KOPT-K1 (cell line): Measurements from ENCODE around the gene TLX3.

Experiments used
- H3K27ac ChIP-seq: fragments of 200-600 bp; sonication (generic); 2 replicates; pipeline ENCODE4 v1.5.1; 2016; ENCODE audit warnings: antibody characterized with exemption, mild to moderate bottlenecking, low read depth, low read length; ENCODE audit not compliant: poor library complexity, severe bottlenecking
- H3K36me3 ChIP-seq: fragments of 200-600 bp; sonication (generic); 2 replicates; pipeline ENCODE4 v1.5.1; 2017; ENCODE audit warnings: antibody characterized with exemption, mild to moderate bottlenecking, low read length, moderate library complexity; ENCODE audit not compliant: insufficient read depth
- H3K9me3 ChIP-seq: fragments of 200-600 bp; sonication (generic); 2 replicates; pipeline ENCODE4 v1.5.1; 2017; ENCODE audit warnings: antibody characterized with exemption, low read length, mild to moderate bottlenecking; ENCODE audit not compliant: insufficient read depth, poor library complexity, severe bottlenecking

TLX3 gene

DNA sequence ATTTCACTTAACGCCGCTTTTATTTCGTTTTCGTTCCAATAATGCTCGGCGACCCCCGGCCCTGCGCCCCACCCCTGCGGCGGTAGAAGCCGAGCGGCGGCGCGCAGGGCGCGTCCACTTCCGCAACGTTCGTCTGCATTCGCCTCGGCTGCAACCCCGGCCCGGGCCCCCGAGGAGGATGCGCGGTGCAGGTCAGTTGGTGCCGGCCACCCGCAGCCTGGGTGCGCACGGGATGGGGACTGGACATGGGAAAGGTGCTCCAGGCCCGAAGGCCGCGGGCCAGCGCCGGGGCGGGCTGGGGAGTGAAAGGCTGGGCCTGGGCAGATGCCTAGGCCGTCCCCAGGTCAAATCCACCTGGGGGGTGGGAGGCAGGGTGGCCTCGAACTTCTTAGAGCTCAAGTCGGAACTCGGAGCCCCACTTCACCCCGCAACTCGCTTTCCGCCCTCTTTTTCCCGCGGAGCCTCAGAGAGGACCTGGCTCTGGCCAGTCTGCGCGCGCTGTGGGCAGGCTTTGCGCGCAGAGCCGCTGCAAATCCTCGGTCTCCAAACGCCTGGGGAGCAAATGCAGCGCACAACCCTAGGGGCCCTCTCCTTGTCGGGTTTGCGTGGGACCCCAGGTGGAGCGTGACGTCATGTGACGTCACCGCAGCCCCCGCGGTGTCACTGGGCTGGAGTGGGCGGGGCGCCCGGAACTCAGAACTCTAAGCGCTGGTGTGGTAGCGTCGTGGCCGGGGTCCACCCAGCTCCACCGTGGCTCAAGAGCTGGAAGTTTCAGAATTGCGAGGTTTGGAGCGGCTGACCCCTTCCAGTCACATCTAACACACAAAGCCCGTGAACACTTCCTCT lies 3.3 kb downstream of the TLX3 start:
- H3K36me3 ChIP-seq, result no peaks in the 10 kb centered on the region
- no peak overlapping the region for H3K27ac ChIP-seq
- H3K9me3 ChIP-seq, result peaks cover 41% of the 10 kb centered on the region

DNA sequence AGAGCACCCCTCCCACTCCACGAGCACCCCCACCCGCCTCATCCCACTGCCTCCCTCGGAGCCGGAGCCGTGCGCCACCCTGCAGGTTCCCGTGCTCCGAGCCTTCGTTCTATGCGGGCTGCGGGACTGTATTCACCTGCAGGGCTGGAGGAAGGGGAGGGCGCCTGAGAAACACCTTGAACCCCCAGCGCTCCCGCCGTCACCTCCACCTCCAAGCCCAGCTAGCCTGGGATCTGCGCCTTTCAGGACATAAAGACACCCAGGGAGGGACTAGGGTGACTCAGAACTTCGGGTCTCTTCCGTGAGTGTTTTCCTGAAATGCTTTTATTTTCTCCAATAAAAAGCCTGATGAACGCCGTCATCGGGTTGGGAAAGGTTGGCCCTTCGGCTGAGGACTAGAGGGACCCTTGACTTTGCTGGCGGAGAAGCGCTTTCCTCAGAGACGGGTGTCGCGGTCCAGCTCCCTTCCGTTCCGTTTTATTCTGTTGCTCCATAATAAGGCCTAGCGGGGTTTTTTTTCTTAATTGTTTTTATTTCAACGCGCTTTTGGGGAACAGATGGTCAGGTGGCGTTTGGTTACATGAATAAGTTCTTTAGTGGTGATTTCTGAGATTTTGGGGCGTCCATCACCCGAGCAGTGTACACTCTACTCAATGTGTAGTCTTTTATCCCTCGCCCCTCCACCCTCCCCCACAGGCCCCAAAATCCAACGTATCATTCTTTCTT lies 4.6 kb downstream of the TLX3 start:
- peaks cover 32% of the 10 kb centered on the region for H3K9me3 ChIP-seq
- no peak overlapping the region for H3K27ac ChIP-seq
- no peaks in the 10 kb centered on the region for H3K36me3 ChIP-seq

DNA sequence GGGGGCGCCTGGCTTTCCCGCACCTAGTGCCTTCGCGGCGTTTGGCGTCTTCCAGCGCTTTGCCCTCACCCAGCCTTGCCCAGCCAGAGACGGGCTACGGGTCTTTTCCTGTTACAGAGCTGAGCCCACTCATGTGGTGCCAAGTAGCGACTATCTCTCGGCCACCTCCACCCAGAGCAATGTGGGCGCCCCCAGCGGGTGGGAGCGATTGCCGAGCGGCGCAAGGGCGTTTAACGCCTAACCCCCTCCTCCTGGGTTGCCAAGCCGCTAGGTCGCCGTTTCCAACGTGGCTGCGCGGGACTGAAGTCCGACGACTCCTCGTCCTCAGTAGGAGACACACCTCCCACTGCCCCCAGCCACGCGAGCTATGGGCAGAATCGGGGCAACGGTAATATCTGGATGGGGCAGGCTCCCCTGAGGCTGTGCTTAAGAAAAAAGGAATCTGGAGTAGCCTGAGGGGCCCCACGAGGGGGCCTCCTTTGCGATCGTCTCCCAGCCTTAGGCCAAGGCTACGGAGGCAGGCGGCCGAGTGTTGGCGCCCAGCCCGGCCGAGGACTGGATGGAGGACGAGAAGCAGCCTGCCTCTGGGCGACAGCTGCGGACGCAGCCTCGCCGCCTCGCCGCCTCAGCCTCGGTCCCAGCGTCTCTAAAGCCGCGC lies 5.8 kb downstream of the TLX3 start:
- H3K27ac ChIP-seq, result no peak overlapping the region
- H3K36me3 ChIP-seq, result no peaks in the 10 kb centered on the region
- H3K9me3 ChIP-seq, result peaks cover 19% of the 10 kb centered on the region

DNA sequence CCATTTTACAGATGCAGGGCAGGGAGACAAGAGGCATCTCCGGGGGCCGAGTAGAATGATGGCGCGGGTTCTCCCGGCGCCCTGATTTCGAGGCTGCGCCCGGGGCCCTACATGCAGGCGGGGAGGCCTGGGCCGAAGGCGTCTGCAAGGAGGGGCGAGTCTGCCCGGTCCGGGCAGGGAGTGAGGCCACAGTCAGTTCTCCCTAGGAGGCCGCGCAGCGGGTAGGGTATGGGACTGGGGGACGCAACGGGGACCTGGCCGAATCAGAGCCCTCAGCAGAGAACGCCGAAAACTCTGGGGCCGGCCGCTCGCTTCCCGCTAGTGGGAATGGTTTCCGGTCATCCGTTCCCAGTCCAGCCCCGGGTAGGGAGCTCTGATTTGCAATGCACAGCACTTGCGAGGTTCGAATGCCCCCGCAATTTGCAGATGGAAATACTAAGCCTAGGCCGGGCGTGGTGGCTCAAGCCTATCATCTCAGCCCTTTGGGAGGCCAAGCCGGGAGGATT lies 6.4 kb downstream of the TLX3 start:
- Histone ChIP-seq H3K27ac (no peak overlapping the region), H3K36me3 (no peaks in the 10 kb centered on the region), H3K9me3 (peaks cover 19% of the 10 kb centered on the region)

DNA sequence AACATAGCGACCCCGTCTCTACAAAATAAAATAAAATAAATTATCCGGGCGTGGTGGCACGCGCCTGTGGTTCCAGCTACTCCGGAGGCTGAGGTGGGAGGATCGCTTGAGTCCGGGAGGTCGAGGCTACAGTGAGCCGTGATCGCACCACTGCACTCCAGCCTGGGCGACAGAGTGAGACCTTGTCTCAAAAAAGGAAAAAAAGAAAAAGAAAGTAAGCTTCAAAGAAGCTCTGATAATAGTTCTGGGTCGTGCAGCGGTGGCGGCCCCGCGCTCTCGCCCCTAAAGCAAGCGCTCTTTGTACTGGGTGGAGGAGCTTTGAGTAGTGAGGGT lies 6.8 kb downstream of the TLX3 start:
- Histone ChIP-seq H3K9me3 (peaks cover 19% of the 10 kb centered on the region), H3K27ac (no peak overlapping the region), H3K36me3 (no peaks in the 10 kb centered on the region)

DNA sequence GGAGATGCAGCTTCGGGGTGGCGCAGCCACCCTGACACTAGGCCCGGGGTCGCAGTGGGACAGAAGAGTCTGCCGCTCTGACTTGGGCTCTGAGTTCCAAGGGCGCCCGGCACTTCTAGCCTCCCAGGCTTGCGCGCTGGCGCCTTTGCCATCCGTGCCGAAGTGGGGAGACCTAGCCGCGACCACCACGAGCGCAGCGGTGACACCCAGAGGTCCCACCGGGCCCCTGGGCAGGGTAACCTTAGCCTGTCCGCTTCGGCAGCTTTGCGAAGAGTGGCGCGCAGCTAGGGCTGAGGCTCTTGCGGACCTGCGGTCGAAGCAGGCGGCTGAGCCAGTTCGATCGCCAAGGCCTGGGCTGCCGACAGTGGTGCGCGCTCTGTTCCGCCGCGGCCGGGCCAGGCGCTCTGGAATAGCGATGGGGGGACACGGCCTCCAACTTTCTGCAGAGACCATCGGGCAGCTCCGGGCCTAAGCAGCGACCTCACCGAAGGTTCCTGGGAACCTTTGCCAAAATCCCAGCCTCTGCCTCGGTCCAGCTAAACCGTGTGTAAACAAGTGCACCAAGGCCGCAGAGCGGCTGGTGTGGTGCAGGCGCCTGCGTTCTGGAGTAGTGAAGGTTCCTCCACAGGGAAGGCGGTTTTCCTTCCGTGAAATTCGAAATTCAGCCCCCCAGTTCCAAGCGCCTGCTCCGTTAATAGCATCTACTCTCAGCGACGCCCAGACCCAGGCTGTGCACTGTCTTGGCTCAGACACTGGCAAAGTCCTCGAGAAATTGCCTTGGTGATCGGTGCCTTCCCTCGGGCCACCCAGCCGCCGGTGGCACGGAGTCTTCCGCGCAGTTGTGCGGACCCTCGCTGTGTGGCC lies 7.4 kb downstream of the TLX3 start:
- Histone ChIP-seq H3K9me3 (peaks cover 19% of the 10 kb centered on the region), H3K27ac (no peak overlapping the region), H3K36me3 (no peaks in the 10 kb centered on the region)

DNA sequence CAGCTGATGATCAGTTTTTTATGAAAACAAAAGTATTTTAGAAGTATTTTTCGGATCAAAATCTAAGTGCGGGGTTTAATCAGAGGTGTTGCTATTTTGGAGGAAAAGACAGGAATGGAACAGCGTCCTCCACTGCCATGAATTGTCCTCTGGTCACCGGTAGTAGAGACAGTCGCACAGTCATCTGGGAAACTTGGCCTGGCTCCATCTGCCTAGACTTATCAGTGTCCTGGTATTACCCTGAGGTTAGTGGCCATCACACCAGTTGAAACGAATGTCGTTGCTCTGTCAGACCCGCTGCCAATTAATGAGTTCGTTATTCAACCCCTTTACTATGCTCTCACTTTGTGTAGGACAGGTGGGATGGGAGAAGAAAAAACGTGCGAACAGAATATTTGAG lies 8.2 kb downstream of the TLX3 start:
- H3K36me3 ChIP-seq, result no peaks in the 10 kb centered on the region
- no peak overlapping the region for H3K27ac ChIP-seq
- peaks cover 19% of the 10 kb centered on the region for H3K9me3 ChIP-seq

DNA sequence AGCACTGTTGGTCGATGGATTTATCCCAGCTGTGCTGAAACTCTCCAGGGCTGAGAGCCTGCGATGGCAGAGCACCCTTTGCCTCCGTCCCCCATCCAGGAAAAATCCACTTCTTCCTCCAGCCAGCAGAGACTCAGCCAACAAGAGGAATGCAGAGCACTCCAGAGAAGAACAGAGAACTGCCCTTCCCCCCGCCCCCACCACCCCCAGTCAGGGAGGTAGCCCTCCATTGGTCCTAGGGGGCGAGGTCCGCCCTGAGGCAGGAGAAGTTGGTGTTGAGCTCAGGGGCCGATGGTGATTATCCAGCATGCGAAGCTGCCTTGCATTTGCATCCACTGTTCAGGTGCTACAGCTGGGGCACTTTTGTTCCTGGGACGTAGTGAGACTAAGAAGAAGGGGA lies 9.0 kb downstream of the TLX3 start:
- Histone ChIP-seq H3K27ac (no peak overlapping the region), H3K9me3 (peaks cover 15% of the 10 kb centered on the region), H3K36me3 (no peaks in the 10 kb centered on the region)

DNA sequence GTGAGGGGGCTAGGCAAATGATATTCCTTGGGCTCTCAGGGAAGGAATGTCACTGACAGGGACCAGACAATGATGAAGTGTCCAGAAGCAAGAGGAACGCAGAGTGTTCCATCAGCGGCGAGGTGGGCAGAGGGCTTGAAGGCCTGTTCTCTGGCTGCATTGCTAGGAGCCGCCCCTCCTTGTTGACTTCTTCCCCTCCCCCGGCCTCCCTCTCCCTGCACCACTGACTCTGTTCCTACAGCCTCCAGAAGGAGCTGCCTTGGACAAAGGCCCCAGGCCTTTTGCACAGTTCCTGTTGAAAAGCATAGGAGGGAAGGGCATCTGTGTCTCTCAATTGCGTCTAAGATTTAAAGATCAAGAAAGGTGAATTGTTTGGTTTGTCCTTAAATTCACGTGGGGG lies 12.4 kb downstream of the TLX3 start:
- Histone ChIP-seq H3K36me3 (no peaks in the 10 kb centered on the region), H3K27ac (no peak overlapping the region), H3K9me3 (no peaks in the 10 kb centered on the region)

DNA sequence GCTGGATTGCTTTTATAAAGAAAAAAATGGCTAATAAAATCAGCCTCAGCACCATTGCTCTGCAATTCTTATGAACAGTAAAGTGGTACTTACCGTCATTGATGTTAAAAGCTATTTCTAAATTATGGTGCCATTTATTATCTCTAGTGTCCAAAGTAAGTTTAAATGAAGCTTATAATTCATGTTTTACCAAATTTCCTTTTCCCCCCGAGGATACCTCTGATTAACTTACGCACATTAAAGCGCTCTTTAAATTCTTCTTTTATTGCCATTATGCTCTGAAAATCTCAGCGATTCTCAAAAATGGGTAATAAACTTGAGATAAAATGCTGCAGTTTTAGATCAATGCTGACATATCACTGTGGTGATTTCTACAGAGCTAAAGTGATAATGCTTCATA lies 13.5 kb downstream of the TLX3 start:
- Histone ChIP-seq H3K27ac (no peak overlapping the region), H3K36me3 (no peaks in the 10 kb centered on the region), H3K9me3 (no peaks in the 10 kb centered on the region)

DNA sequence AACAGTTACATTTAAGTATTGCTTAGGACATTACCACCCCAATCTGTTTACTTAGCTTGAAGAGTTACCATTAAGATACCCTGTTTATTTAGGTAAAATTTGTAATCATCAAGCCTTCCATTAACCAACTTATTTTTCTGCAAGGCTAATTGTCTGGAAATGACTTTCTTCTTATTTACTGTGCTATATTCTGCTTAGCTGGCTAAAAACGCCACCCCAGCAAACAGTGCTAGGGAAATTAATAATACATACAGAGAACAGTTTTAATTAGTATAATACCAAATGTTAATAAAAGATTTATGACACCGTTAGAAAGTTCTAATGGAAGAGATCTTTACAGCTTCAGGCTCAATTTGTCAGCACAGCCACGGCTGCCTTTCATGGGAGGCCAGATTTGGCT lies 14.0 kb downstream of the TLX3 start:
- no peaks in the 10 kb centered on the region for H3K9me3 ChIP-seq

DNA sequence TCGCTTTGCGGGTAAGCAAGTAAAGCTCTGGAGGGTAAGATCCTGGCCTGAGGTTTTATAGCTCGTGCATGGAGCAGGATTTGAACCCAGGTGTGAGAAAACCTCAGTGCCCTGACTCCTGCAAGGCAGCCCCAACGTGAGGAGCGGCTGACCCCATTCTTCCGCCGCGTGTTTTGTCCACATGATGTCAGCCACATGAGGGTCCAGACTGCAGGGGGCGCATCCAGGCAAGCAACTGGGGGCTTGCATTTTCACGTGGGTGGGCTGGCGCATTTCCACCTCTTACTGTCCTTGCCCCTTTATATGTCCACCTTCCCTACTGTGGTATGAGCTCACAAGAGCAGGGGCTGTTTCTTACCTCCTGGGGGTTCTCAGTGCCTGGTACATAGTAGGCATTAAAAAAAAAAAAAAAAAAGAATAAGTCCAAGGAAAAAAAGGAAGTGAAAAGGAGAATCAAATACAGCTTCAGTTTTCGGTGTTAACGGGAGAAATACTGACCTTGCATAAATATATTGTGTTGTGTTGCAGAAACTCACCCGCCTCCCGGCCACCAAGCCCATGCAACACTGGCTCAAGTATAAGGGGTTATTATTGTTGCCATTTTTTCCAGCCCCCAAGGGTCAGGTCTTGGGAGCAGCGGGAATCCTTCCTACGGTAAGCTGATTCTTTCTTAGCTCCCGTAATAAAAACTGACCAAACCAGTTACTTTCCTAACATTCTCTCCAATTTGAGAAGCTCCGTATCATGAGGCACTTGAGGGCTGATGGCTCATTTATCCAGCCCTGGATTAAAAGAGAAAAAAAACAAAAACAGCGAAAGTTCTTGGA lies 15.0 kb downstream of the TLX3 start:
- Histone ChIP-seq H3K9me3 (no peaks in the 10 kb centered on the region), H3K27ac (no peak overlapping the region), H3K36me3 (no peaks in the 10 kb centered on the region)

More for the DNA sequence above, 14.0 kb downstream of the TLX3 start:
- no peak overlapping the region for H3K27ac ChIP-seq
- no peaks in the 10 kb centered on the region for H3K36me3 ChIP-seq

DNA sequence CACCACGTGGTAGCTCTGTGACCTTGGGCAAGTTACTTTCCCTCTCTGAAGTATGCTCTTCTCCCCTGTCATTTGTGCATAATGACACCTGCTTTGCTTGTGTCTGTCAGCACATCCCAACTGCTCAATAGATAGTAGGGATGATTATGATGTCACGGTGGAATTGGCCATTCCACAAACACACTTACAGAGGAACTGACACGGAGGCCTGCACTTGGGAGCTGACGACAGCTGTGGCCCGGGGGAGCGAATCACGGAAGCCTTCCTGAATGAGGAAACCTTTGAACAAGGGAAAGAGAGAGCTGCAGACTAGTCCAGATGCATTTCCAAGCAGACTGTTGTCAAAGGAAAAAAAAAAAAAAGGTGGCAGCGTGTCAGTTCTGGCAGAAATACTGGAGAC lies 21.0 kb downstream of the TLX3 start:
- H3K27ac ChIP-seq, result no peak overlapping the region
- no peaks in the 10 kb centered on the region for H3K9me3 ChIP-seq
- no peaks in the 10 kb centered on the region for H3K36me3 ChIP-seq

DNA sequence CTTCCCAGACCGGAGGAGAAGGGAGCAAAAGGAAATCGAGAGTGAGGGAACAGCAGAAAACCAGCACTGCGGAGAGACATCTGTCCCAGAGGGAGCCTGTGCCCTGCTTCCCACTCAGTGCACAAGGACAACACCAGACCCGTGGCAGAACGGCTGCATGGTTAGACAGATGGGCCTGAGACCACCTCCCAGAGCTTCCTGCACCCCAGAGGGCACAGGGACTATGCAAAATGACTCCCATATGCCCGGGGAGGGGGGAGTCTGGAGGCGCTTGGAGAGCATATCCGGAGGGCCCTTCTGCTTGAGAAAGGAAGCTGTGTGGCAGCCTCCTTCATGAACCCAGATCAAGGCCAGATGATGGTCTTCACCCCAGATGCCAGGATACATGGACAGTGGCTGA lies 26.6 kb downstream of the TLX3 start:
- Histone ChIP-seq H3K27ac (no peak overlapping the region), H3K9me3 (no peaks in the 10 kb centered on the region), H3K36me3 (no peaks in the 10 kb centered on the region)
